Hepatic stellate cell (primary cell): ENCODE data around the gene SLC43A1.
"Not testable (repeated sequence)": the region's sequence is repeated elsewhere in the genome, so short reads cannot be mapped to it uniquely, and the experiment has no call there.

Experiments used
- DNase-seq: peaks from one replicate; pipeline ENCODE4 v3.0.0; 2011; ENCODE audit warnings: low spot score

Gene SLC43A1

GRCh38 chr11:57515332-57516060 is at the start of gene SLC43A1:
TSS of gene SLC43A1 (minus strand) at chr11:57515702. CDS start at chr11:57514111, 1,591 bp downstream.
- peak; percentile 75 for DNase-seq

- DNase-seq = no peak
These were observed 47.1 kb upstream of the SLC43A1 start for GRCh38 chr11:57562596-57562995.

- DNase-seq = no peak
These were observed 44.6 kb upstream of the SLC43A1 start for GRCh38 chr11:57560146-57560545.

- no peak for DNase-seq
These were observed 40.5 kb upstream of the SLC43A1 start for GRCh38 chr11:57556041-57556440.

GRCh38 chr11:57555393-57555792 is 39.9 kb upstream of the SLC43A1 start:
- no peak for DNase-seq

GRCh38 chr11:57552479-57552878 is 37.0 kb upstream of the SLC43A1 start:
- no peak for DNase-seq

- DNase-seq = no peak
These were observed 36.4 kb upstream of the SLC43A1 start for GRCh38 chr11:57551941-57552340.

GRCh38 chr11:57549983-57550382 is 34.5 kb upstream of the SLC43A1 start:
- no peak for DNase-seq

GRCh38 chr11:57547854-57548377 is 32.4 kb upstream of the SLC43A1 start:
- no peak for DNase-seq

GRCh38 chr11:57546869-57547475 is 31.5 kb upstream of the SLC43A1 start:
- peak; percentile 80 for DNase-seq

- DNase-seq = no peak
These were observed 30.9 kb upstream of the SLC43A1 start for GRCh38 chr11:57546451-57546850.

GRCh38 chr11:57545883-57546282 is 30.4 kb upstream of the SLC43A1 start:
- no peak for DNase-seq

- no peak for DNase-seq
These were observed 29.1 kb upstream of the SLC43A1 start for GRCh38 chr11:57544566-57544965.

GRCh38 chr11:57543593-57543992 is 28.1 kb upstream of the SLC43A1 start:
- DNase-seq = no peak

- DNase-seq = no peak
These were observed 27.1 kb upstream of the SLC43A1 start for GRCh38 chr11:57542582-57542981.

GRCh38 chr11:57541169-57541568 is 25.7 kb upstream of the SLC43A1 start:
- no peak for DNase-seq

GRCh38 chr11:57539342-57539741 is 23.8 kb upstream of the SLC43A1 start:
- no peak for DNase-seq

GRCh38 chr11:57536947-57537619 is 21.6 kb upstream of the SLC43A1 start, which contains the start of gene SMTNL1:
TSS of gene SMTNL1 (plus strand) at chr11:57537595. CDS start at chr11:57542643, 5,048 bp downstream.
- DNase-seq = no peak

- DNase-seq = not testable (repeated sequence)
These were observed 18.9 kb upstream of the SLC43A1 start for GRCh38 chr11:57534449-57534848.

- DNase-seq = peak; percentile 88
These were observed 15.3 kb upstream of the SLC43A1 start, which contains the start of gene TIMM10 for GRCh38 chr11:57530596-57531507. TSS of gene TIMM10 (minus strand) at chr11:57530754. CDS start at chr11:57530189, 565 bp downstream.

GRCh38 chr11:57530215-57530595 is 14.7 kb upstream of the SLC43A1 start:
- no peak for DNase-seq

GRCh38 chr11:57529012-57529411 is 13.5 kb upstream of the SLC43A1 start:
- no peak for DNase-seq
